Measurements from ENCODE around the gene CDH23.

Gene CDH23

GRCh38 chr10:71578069-71578468 lies 181.3 kb downstream of the CDH23 start:
- Histone ChIP-seq H3K27me3 (ENCODE audit: insufficient read depth, low read length) (no peaks in the 10 kb centered on the region), H3K4me3 (ENCODE audit: low read length) (no peak overlapping the region), H3K9me3 (ENCODE audit: insufficient read depth, low read depth, low read length) (no peaks in the 10 kb centered on the region), H3K36me3 (ENCODE audit: insufficient read depth, low read depth, low read length) (no peaks in the 10 kb centered on the region), H3K4me1 (ENCODE audit: insufficient read depth, low read length) (peaks cover 10% of the 10 kb centered on the region), H3K27ac (ENCODE audit: low read length) (no peak overlapping the region), H3K9ac (ENCODE audit: low read depth, low read length) (no peak overlapping the region)

- no peak overlapping the region for H3K9ac ChIP-seq (ENCODE audit: low read depth, low read length)
- H3K4me1 ChIP-seq (ENCODE audit: insufficient read depth, low read length), result peaks cover 10% of the 10 kb centered on the region
- no peak overlapping the region for H3K27ac ChIP-seq (ENCODE audit: low read length)
- H3K4me3 ChIP-seq (ENCODE audit: low read length), result no peak overlapping the region
- no peaks in the 10 kb centered on the region for H3K36me3 ChIP-seq (ENCODE audit: insufficient read depth, low read depth, low read length)
- H3K27me3 ChIP-seq (ENCODE audit: insufficient read depth, low read length), result no peaks in the 10 kb centered on the region
- H3K9me3 ChIP-seq (ENCODE audit: insufficient read depth, low read depth, low read length), result no peaks in the 10 kb centered on the region
Observed at GRCh38 chr10:71579668-71580067, 182.9 kb downstream of the CDH23 start.

- Histone ChIP-seq H3K36me3 (ENCODE audit: insufficient read depth, low read depth, low read length) (no peaks in the 10 kb centered on the region), H3K4me3 (ENCODE audit: low read length) (no peak overlapping the region), H3K27me3 (ENCODE audit: insufficient read depth, low read length) (no peaks in the 10 kb centered on the region), H3K27ac (ENCODE audit: low read length) (no peak overlapping the region), H3K9ac (ENCODE audit: low read depth, low read length) (no peak overlapping the region), H3K4me1 (ENCODE audit: insufficient read depth, low read length) (peaks cover 13% of the 10 kb centered on the region), H3K9me3 (ENCODE audit: insufficient read depth, low read depth, low read length) (no peaks in the 10 kb centered on the region)
Observed at GRCh38 chr10:71580415-71580814, 183.7 kb downstream of the CDH23 start.

GRCh38 chr10:71580926-71581325 lies 184.2 kb downstream of the CDH23 start:
- no peaks in the 10 kb centered on the region for H3K36me3 ChIP-seq (ENCODE audit: insufficient read depth, low read depth, low read length)
- no peaks in the 10 kb centered on the region for H3K27me3 ChIP-seq (ENCODE audit: insufficient read depth, low read length)
- H3K4me1 ChIP-seq (ENCODE audit: insufficient read depth, low read length), result peaks cover 16% of the 10 kb centered on the region
- no peak overlapping the region for H3K27ac ChIP-seq (ENCODE audit: low read length)
- no peak overlapping the region for H3K4me3 ChIP-seq (ENCODE audit: low read length)
- no peaks in the 10 kb centered on the region for H3K9me3 ChIP-seq (ENCODE audit: insufficient read depth, low read depth, low read length)
- no peak overlapping the region for H3K9ac ChIP-seq (ENCODE audit: low read depth, low read length)

GRCh38 chr10:71581376-71581775 lies 184.7 kb downstream of the CDH23 start:
- H3K27me3 ChIP-seq (ENCODE audit: insufficient read depth, low read length), result no peaks in the 10 kb centered on the region
- H3K27ac ChIP-seq (ENCODE audit: low read length), result no peak overlapping the region
- peaks cover 11% of the 10 kb centered on the region for H3K4me1 ChIP-seq (ENCODE audit: insufficient read depth, low read length)
- no peak overlapping the region for H3K4me3 ChIP-seq (ENCODE audit: low read length)
- no peaks in the 10 kb centered on the region for H3K36me3 ChIP-seq (ENCODE audit: insufficient read depth, low read depth, low read length)
- H3K9me3 ChIP-seq (ENCODE audit: insufficient read depth, low read depth, low read length), result no peaks in the 10 kb centered on the region
- no peak overlapping the region for H3K9ac ChIP-seq (ENCODE audit: low read depth, low read length)

GRCh38 chr10:71582019-71582418 lies 185.3 kb downstream of the CDH23 start:
- no peak overlapping the region for H3K9ac ChIP-seq (ENCODE audit: low read depth, low read length)
- no peak overlapping the region for H3K4me3 ChIP-seq (ENCODE audit: low read length)
- H3K9me3 ChIP-seq (ENCODE audit: insufficient read depth, low read depth, low read length), result no peaks in the 10 kb centered on the region
- no peaks in the 10 kb centered on the region for H3K27me3 ChIP-seq (ENCODE audit: insufficient read depth, low read length)
- peaks cover 6% of the 10 kb centered on the region; the same call in 1 of the 2 replicates for H3K4me1 ChIP-seq (ENCODE audit: insufficient read depth, low read length)
- no peaks in the 10 kb centered on the region for H3K36me3 ChIP-seq (ENCODE audit: insufficient read depth, low read depth, low read length)
- no peak overlapping the region for H3K27ac ChIP-seq (ENCODE audit: low read length)

GRCh38 chr10:71582506-71583475 lies 186.1 kb downstream of the CDH23 start:
- peaks cover 6% of the 10 kb centered on the region; the same call in 1 of the 2 replicates for H3K4me1 ChIP-seq (ENCODE audit: insufficient read depth, low read length)
- H3K9ac ChIP-seq (ENCODE audit: low read depth, low read length), result no peak overlapping the region
- H3K27ac ChIP-seq (ENCODE audit: low read length), result no peak overlapping the region
- no peaks in the 10 kb centered on the region for H3K9me3 ChIP-seq (ENCODE audit: insufficient read depth, low read depth, low read length)
- no peaks in the 10 kb centered on the region for H3K27me3 ChIP-seq (ENCODE audit: insufficient read depth, low read length)
- H3K36me3 ChIP-seq (ENCODE audit: insufficient read depth, low read depth, low read length), result no peaks in the 10 kb centered on the region
- H3K4me3 ChIP-seq (ENCODE audit: low read length), result no peak overlapping the region

GRCh38 chr10:71584461-71584860 lies 187.7 kb downstream of the CDH23 start:
- Histone ChIP-seq H3K9me3 (ENCODE audit: insufficient read depth, low read depth, low read length) (no peaks in the 10 kb centered on the region), H3K36me3 (ENCODE audit: insufficient read depth, low read depth, low read length) (no peaks in the 10 kb centered on the region), H3K27ac (ENCODE audit: low read length) (no peak overlapping the region), H3K4me1 (ENCODE audit: insufficient read depth, low read length) (peaks cover 6% of the 10 kb centered on the region; the same call in 1 of the 2 replicates), H3K9ac (ENCODE audit: low read depth, low read length) (no peak overlapping the region), H3K4me3 (ENCODE audit: low read length) (no peak overlapping the region), H3K27me3 (ENCODE audit: insufficient read depth, low read length) (no peaks in the 10 kb centered on the region)

GRCh38 chr10:71584902-71585563 lies 188.3 kb downstream of the CDH23 start:
- Histone ChIP-seq H3K36me3 (ENCODE audit: insufficient read depth, low read depth, low read length) (no peaks in the 10 kb centered on the region), H3K4me3 (ENCODE audit: low read length) (no peak overlapping the region), H3K27ac (ENCODE audit: low read length) (no peak overlapping the region)

GRCh38 chr10:71585564-71586290 lies 189.0 kb downstream of the CDH23 start:
- no peaks in the 10 kb centered on the region for H3K9me3 ChIP-seq (ENCODE audit: insufficient read depth, low read depth, low read length)
- no peak overlapping the region for H3K4me3 ChIP-seq (ENCODE audit: low read length)
- no peaks in the 10 kb centered on the region for H3K27me3 ChIP-seq (ENCODE audit: insufficient read depth, low read length)
- peaks cover 6% of the 10 kb centered on the region; the same call in 1 of the 2 replicates for H3K4me1 ChIP-seq (ENCODE audit: insufficient read depth, low read length)
- H3K27ac ChIP-seq (ENCODE audit: low read length), result no peak overlapping the region
- no peak overlapping the region for H3K9ac ChIP-seq (ENCODE audit: low read depth, low read length)
- H3K36me3 ChIP-seq (ENCODE audit: insufficient read depth, low read depth, low read length), result no peaks in the 10 kb centered on the region

More at GRCh38 chr10:71584902-71585563, 188.3 kb downstream of the CDH23 start:
- Histone ChIP-seq H3K27me3 (ENCODE audit: insufficient read depth, low read length) (no peaks in the 10 kb centered on the region), H3K4me1 (ENCODE audit: insufficient read depth, low read length) (peaks cover 6% of the 10 kb centered on the region; the same call in 1 of the 2 replicates), H3K9ac (ENCODE audit: low read depth, low read length) (no peak overlapping the region), H3K9me3 (ENCODE audit: insufficient read depth, low read depth, low read length) (no peaks in the 10 kb centered on the region)

- Histone ChIP-seq H3K27me3 (ENCODE audit: insufficient read depth, low read length) (no peaks in the 10 kb centered on the region), H3K9me3 (ENCODE audit: insufficient read depth, low read depth, low read length) (no peaks in the 10 kb centered on the region), H3K9ac (ENCODE audit: low read depth, low read length) (no peak overlapping the region), H3K4me1 (ENCODE audit: insufficient read depth, low read length) (peaks cover 6% of the 10 kb centered on the region; the same call in 1 of the 2 replicates), H3K36me3 (ENCODE audit: insufficient read depth, low read depth, low read length) (no peaks in the 10 kb centered on the region), H3K27ac (ENCODE audit: low read length) (no peak overlapping the region), H3K4me3 (ENCODE audit: low read length) (no peak overlapping the region)
Observed at GRCh38 chr10:71587941-71588573, 191.3 kb downstream of the CDH23 start.

All from iPS-20b (cell line).